HepG2 (cell line): ENCODE measurements around the gene CDH2. TPM values are rescaled to one million over a fixed set of nuclear protein-coding genes. Genes with fewer than 3 reads are reported as not detected.

Experiments
- ATAC-seq: fragments of 200-7000 bp; cut with Tn5 transposase; 3 replicates; pipeline ENCODE4 v1.9.1; 2020; ENCODE audit warnings: mild to moderate bottlenecking, moderate library complexity
- BruUV-seq: library from RNA; stranded (reverse); fragments of 400-500 nt; replicated peaks from 2 replicates; lab custom pipeline; 2021; lab: Mats Ljungman, UMichigan
- CTCF ChIA-PET: fragments of 300-600 bp; formaldehyde crosslinking; extraction: SDS; loops from one replicate; lab custom pipeline; 2021; ENCODE audit warnings: low total read pairs, inconsistent platforms, low intra/inter-chr PET ratio; lab: Yijun Ruan, JAX
- POLR2A ChIA-PET: fragments of 350-600 bp; sonication (Branson Sonifier 250); formaldehyde crosslinking; loops from one replicate; lab custom pipeline; 2020; ENCODE audit warnings: antibody characterized with exemption, inconsistent platforms; lab: Yijun Ruan, JAX
- DNase-seq: peaks from one replicate; pipeline ENCODE4 v3.0.0-alpha.2; 2015; ENCODE audit warnings: low spot score
- FAIRE-seq: peaks from 3 replicates; lab custom pipeline; 2011; peaks lifted over from hg19 to GRCh38; lab: Jason Lieb, UNC
- H2AFZ ChIP-seq: one replicate; pipeline ENCODE4 v1.6.1; 2011; ENCODE audit warnings: low read length, inconsistent platforms
- H3K27ac ChIP-seq: fragments of 300-600 bp; 3 replicates; pipeline ENCODE4 v1.8.0; 2011; ENCODE audit warnings: mixed run types, mild to moderate bottlenecking, mixed read lengths, low read length, inconsistent platforms; ENCODE audit not compliant: insufficient read depth; ENCODE audit errors: extremely low read length
- H3K27me3 ChIP-seq, 2 experiments: fragments of 200-600 bp in 1 of 2; 2 replicates in 1 of 2; 3 replicates in 1 of 2; pipeline versions ENCODE4 v1.6.0 to v1.8.0; 2011; ENCODE audit warnings: low read length in 2 of 2, mild to moderate bottlenecking in 2 of 2, moderate library complexity in 2 of 2, inconsistent platforms in 1 of 2; ENCODE audit not compliant: insufficient read depth in 2 of 2, control insufficient read depth in 1 of 2
- H3K36me3 ChIP-seq, 2 experiments: fragments of 200-600 bp in 1 of 2; replicated peaks in 1 of 2; 2 replicates in 1 of 2; 3 replicates in 1 of 2; pipeline versions ENCODE4 v1.5.1 to v1.8.0; 2011; ENCODE audit warnings: low read length in 2 of 2, inconsistent platforms in 1 of 2; ENCODE audit not compliant: insufficient read depth in 2 of 2, control insufficient read depth in 1 of 2
- H3K4me1 ChIP-seq: 2 replicates; pipeline ENCODE4 v1.5.1; 2012; ENCODE audit warnings: low read length, inconsistent platforms; ENCODE audit not compliant: insufficient read depth
- H3K4me2 ChIP-seq: 2 replicates; pipeline ENCODE4 v1.6.0; 2011; ENCODE audit warnings: low read depth, low read length, inconsistent platforms
- H3K4me3 ChIP-seq, 3 experiments: fragments of 200-600 bp in 1 of 3; sonication (generic), shearing (Covaris generic) in 1 of 3; replicated peaks in 1 of 3; 2 replicates each; pipeline ENCODE4 v1.5.1; 2011 to 2016; ENCODE audit warnings: low read length in 3 of 3, inconsistent platforms in 2 of 3, low read depth in 2 of 3, mild to moderate bottlenecking in 2 of 3, control low read depth in 1 of 3, mixed read lengths in 1 of 3; ENCODE audit not compliant: insufficient read depth in 1 of 3
- H3K79me2 ChIP-seq: one replicate; pipeline ENCODE4 v1.6.1; 2011; ENCODE audit warnings: low read length, inconsistent platforms; ENCODE audit not compliant: insufficient read depth
- H3K9ac ChIP-seq: 2 replicates; pipeline ENCODE4 v1.6.0; 2011; ENCODE audit warnings: mild to moderate bottlenecking, low read depth, low read length, inconsistent platforms; ENCODE audit not compliant: insufficient read depth
- H3K9me3 ChIP-seq: 2 replicates; pipeline ENCODE4 v1.5.1; 2012; ENCODE audit warnings: mild to moderate bottlenecking, low read length
- H4K20me1 ChIP-seq: 2 replicates; pipeline ENCODE4 v1.6.0; 2011; ENCODE audit warnings: inconsistent platforms, mild to moderate bottlenecking, low read length, moderate library complexity; ENCODE audit not compliant: insufficient read depth
- HHEX ChIP-seq: IDR thresholded peaks from 2 replicates; pipeline ENCODE4 v1.6.1; 2016; ENCODE audit warnings: control low read depth
- KLF11 ChIP-seq: IDR thresholded peaks from 2 replicates; pipeline ENCODE4 v1.6.1; 2016; ENCODE audit warnings: missing compliant biosample characterization
- MATR3 ChIP-seq: sonication (generic); formaldehyde crosslinking; IDR thresholded peaks from 2 replicates; pipeline ENCODE4 v1.4.0; 2020; ENCODE audit warnings: missing genetic modification reagents
- ZNF335 ChIP-seq: sonication (generic); formaldehyde crosslinking; IDR thresholded peaks from 2 replicates; pipeline ENCODE4 v1.4.0; 2020; ENCODE audit warnings: missing genetic modification reagents
- ZNF83 ChIP-seq: sonication (generic); formaldehyde crosslinking; IDR thresholded peaks from 2 replicates; pipeline ENCODE4 v1.4.0; 2020; ENCODE audit warnings: missing genetic modification reagents, mild to moderate bottlenecking, borderline replicate concordance
- WGBS: methylation state at CpG from one replicate; pipeline ENCODE4 v1.1.6; 2017; ENCODE audit warnings: low lambda C conversion rate; 5-methylcytosine and 5-hydroxymethylcytosine counted together
- in situ Hi-C: cut with HindIII; loops from 2 replicates; pipeline ENCODE4 v1.10.0; 2017; ENCODE audit warnings: low pct_unique_long_range_greater_than_20kb; ENCODE audit not compliant: extremely low pct_ligation_motif_present
- intact Hi-C: fragments of 100-400 bp; cut with micrococcal nuclease; formaldehyde crosslinking; loops from one replicate; pipeline ENCODE4 v1.10.0; 2022; ENCODE audit not compliant: unreplicated experiment
- polyA plus RNA-seq, 8 experiments: library from polyadenylated mRNA; depleted of rRNA in 3 of 8; stranded (reverse) in 7 of 8; unstranded in 1 of 8; fragments of >200 nt; fragmentation: Illumina TruSeq in 4 of 8; extraction: Trizol in 4 of 8; gene quantifications; 2 replicates each; pipeline versions ENCODE4 v1.2.1 to v1.2.3, GENCODE V29; 2011 to 2016; ENCODE audit warnings: low read depth in 4 of 8, missing spikeins in 1 of 8, mixed read lengths in 1 of 8; ENCODE audit not compliant: insufficient read depth in 1 of 8
- total RNA-seq, 5 experiments: library from RNA; depleted of rRNA; stranded (reverse); fragments of >200 nt; fragmentation: Illumina TruSeq; extraction: Trizol; gene quantifications; 2 replicates each; pipeline ENCODE4 v1.2.3, GENCODE V29; 2016; ENCODE audit warnings: low read depth in 1 of 5
- TF ChIP-seq, protein P1 (sequence below): sonication (generic); formaldehyde crosslinking; IDR thresholded peaks from 2 replicates; pipeline ENCODE4 v1.4.0; 2020; ENCODE audit warnings: low read depth, missing genetic modification reagents
- TF ChIP-seq, protein P2 (sequence below): IDR thresholded peaks from 2 replicates; pipeline ENCODE4 v1.6.1; 2016
- TF ChIP-seq, protein P3 (sequence below): conservative IDR thresholded peaks from 2 replicates; pipeline ENCODE4 v1.6.1; 2018; ENCODE audit warnings: missing genetic modification reagents

Gene CDH2
- total and polyA plus RNA-seq, 2 of the 13 experiments (the other 11 are each of a cell fraction or from before 2014, with no cell fraction given) = 18.6 to 36.1 TPM

DNA sequence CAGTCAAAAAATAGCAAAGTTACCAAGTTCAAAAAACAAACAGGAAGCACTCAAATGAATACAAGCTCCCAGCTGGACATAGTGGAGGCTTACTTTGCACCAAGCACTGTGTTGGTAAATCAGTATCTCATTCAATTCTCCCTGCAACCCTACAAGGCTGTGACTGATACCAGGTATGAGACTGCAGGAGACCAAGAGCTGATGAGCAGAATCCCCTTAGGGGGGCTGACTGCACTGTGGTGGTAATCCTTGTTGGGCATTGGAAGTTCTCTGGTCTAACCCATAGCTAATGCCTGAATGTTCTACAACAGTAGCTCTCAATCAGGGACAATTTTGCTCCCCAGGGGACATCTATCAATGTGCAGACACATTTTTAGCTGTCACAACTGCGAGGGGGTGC, 26.0 kb downstream of the CDH2 start (continued):
- TF ChIP-seq, protein P1, sequence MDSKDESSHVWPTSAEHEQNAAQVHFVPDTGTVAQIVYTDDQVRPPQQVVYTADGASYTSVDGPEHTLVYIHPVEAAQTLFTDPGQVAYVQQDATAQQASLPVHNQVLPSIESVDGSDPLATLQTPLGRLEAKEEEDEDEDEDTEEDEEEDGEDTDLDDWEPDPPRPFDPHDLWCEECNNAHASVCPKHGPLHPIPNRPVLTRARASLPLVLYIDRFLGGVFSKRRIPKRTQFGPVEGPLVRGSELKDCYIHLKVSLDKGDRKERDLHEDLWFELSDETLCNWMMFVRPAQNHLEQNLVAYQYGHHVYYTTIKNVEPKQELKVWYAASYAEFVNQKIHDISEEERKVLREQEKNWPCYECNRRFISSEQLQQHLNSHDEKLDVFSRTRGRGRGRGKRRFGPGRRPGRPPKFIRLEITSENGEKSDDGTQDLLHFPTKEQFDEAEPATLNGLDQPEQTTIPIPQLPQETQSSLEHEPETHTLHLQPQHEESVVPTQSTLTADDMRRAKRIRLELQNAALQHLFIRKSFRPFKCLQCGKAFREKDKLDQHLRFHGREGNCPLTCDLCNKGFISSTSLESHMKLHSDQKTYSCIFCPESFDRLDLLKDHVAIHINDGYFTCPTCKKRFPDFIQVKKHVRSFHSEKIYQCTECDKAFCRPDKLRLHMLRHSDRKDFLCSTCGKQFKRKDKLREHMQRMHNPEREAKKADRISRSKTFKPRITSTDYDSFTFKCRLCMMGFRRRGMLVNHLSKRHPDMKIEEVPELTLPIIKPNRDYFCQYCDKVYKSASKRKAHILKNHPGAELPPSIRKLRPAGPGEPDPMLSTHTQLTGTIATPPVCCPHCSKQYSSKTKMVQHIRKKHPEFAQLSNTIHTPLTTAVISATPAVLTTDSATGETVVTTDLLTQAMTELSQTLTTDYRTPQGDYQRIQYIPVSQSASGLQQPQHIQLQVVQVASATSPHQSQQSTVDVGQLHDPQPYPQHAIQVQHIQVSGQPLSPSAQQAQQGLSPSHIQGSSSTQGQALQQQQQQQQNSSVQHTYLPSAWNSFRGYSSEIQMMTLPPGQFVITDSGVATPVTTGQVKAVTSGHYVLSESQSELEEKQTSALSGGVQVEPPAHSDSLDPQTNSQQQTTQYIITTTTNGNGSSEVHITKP (CRISPR knock-in tag) = no peak
- TF ChIP-seq ZNF335 = no peak
- TF ChIP-seq MATR3 (CRISPR knock-in tag) = no peak

DNA sequence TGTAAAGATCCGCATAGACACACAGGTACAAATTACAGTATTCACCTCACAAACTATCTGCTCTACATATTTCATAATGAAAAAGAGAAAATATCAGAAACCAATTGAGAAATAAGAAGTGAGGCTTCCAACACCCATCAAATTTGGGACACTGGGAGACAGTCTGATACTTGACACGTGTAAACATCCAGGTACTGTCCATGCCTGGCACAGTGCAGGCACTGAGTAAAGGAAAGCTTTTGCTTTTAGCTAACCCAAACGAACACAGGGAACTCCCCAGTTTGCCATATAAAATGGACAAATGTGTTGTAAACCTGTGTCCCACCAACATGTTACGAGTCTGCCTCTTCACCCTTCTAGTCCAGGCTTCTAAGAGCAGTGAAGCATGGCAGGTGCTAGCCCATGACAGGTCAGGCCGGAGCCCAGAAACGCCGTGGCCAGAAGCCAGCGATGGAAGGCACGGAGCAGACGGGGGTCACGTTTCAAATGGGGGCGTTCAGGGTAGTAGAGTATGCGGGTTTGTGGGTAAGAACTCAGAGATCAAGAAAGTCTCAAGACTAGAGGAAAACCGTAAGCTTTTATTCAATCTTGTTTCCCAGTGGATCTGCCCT, 27.0 kb downstream of the CDH2 start:
- no TSS peak for BruUV-seq
- Histone ChIP-seq H3K27ac (no peak overlapping the region), H3K79me2 (peaks cover 24% of the 10 kb centered on the region), H3K9me3 (no peaks in the 10 kb centered on the region), H4K20me1 (peaks cover 9% of the 10 kb centered on the region; the same call in 1 of the 2 replicates), H3K4me3 (no peak overlapping the region), H3K4me1 (peaks cover 8% of the 10 kb centered on the region), H3K4me2 (no peak overlapping the region), H2AFZ (no peak overlapping the region), H3K9ac (no peak overlapping the region), H3K36me3 (no peaks in the 10 kb centered on the region), H3K27me3 (no peaks in the 10 kb centered on the region)
- intact Hi-C loops (no loop called here), in situ Hi-C loops (no loop called here)
- CTCF ChIA-PET = no interaction called here
- POLR2A ChIA-PET = interaction anchor here (1.6 kb wide), 1 partner anchor 11 kb away, joined by 3 read pairs; no protein-coding TSS in a partner anchor
- DNase-seq (no peak), FAIRE-seq (no peak), ATAC-seq (no peak; the same call in 2 of the 3 replicates)
- 90% methylated on average over 13 of the region's 14 CpGs for WGBS
- TF ChIP-seq, protein P2, sequence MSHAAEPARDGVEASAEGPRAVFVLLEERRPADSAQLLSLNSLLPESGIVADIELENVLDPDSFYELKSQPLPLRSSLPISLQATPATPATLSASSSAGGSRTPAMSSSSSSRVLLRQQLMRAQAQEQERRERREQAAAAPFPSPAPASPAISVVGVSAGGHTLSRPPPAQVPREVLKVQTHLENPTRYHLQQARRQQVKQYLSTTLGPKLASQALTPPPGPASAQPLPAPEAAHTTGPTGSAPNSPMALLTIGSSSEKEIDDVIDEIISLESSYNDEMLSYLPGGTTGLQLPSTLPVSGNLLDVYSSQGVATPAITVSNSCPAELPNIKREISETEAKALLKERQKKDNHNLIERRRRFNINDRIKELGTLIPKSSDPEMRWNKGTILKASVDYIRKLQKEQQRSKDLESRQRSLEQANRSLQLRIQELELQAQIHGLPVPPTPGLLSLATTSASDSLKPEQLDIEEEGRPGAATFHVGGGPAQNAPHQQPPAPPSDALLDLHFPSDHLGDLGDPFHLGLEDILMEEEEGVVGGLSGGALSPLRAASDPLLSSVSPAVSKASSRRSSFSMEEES (CRISPR knock-in tag) = no peak
- TF ChIP-seq, protein P3, sequence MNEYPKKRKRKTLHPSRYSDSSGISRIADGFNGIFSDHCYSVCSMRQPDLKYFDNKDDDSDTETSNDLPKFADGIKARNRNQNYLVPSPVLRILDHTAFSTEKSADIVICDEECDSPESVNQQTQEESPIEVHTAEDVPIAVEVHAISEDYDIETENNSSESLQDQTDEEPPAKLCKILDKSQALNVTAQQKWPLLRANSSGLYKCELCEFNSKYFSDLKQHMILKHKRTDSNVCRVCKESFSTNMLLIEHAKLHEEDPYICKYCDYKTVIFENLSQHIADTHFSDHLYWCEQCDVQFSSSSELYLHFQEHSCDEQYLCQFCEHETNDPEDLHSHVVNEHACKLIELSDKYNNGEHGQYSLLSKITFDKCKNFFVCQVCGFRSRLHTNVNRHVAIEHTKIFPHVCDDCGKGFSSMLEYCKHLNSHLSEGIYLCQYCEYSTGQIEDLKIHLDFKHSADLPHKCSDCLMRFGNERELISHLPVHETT = no peak
- TF ChIP-seq KLF11 (CRISPR knock-in tag) (no peak), ZNF83 (CRISPR knock-in tag) (no peak), HHEX (CRISPR knock-in tag) (no peak)
